ENCODE data around the gene RNF31.

GRCh38 chr14:24192933-24193332 is 45.6 kb downstream of the RNF31 start:
- TF ChIP-seq CTCF (IDR thresholded peaks at IDR 0.05; ENCODE audit: extremely low read depth in 1 of 2, insufficient read depth in 1 of 2, low read depth in 1 of 2, low read length in 2 of 2) (no peak), POLR2AphosphoS5 (IDR thresholded peaks at IDR 0.05; ENCODE audit: insufficient read depth, low read depth, low read length) (no peak), EZH2 (IDR thresholded peaks at IDR 0.05; ENCODE audit: borderline replicate concordance, low read depth, low read length, severe bottlenecking) (no peak), POLR2A (IDR thresholded peaks at IDR 0.05; ENCODE audit: low read depth, low read length) (no peak), JUN (IDR thresholded peaks at IDR 0.05; ENCODE audit: borderline replicate concordance, insufficient read depth, insufficient read length, low read depth) (no peak)
